AG09309 (cell line): ENCODE results near the gene CHCT1.

Experiments used
- DNase-seq: peaks from one replicate; pipeline ENCODE4 v3.0.0-alpha.2; 2010; ENCODE audit warnings: low read depth
- H3K4me3 ChIP-seq: 2 replicates; pipeline ENCODE4 v1.5.1; 2011; ENCODE audit warnings: mild to moderate bottlenecking, low read depth, low read length, moderate library complexity; ENCODE audit not compliant: control insufficient read depth
- CTCF ChIP-seq: IDR thresholded peaks from 2 replicates; pipeline ENCODE4 v1.5.1; 2011; ENCODE audit warnings: mild to moderate bottlenecking, low read depth, low read length, inconsistent platforms; ENCODE audit not compliant: insufficient read depth, control insufficient read depth; ENCODE audit errors: missing control alignments

The CHCT1 gene

GRCh38 chr17:60387666-60388065 lies 34.6 kb upstream of the CHCT1 start:
- no peak overlapping the region for H3K4me3 ChIP-seq
- no peak for DNase-seq
- no peak for TF ChIP-seq CTCF

GRCh38 chr17:60388742-60389141 lies 33.5 kb upstream of the CHCT1 start:
- DNase-seq, result no peak
- no peak for TF ChIP-seq CTCF
- H3K4me3 ChIP-seq, result no peak overlapping the region

GRCh38 chr17:60390186-60390585 lies 32.1 kb upstream of the CHCT1 start:
- peak; percentile 60 for DNase-seq
- H3K4me3 ChIP-seq, result peak overlapping the region; percentile 94
- no peak for TF ChIP-seq CTCF

- TF ChIP-seq CTCF, result no peak
- H3K4me3 ChIP-seq, result peak overlapping the region; percentile 94
- no peak for DNase-seq
Observed at GRCh38 chr17:60390925-60391470, 31.3 kb upstream of the CHCT1 start.

- DNase-seq, result no peak
- peak overlapping the region; percentile 94 for H3K4me3 ChIP-seq
- no peak for TF ChIP-seq CTCF
Observed at GRCh38 chr17:60391471-60392041, 30.7 kb upstream of the CHCT1 start.

- TF ChIP-seq CTCF, result peak; percentile 31
Observed at GRCh38 chr17:60392042-60392844, 30.0 kb upstream of the CHCT1 start, which contains the start of gene USP32. Gene USP32, minus strand, starts transcription at chr17:60392133. Its CDS starts 194 bp downstream, at chr17:60391939.

More at GRCh38 chr17:60392042-60392844, 30.0 kb upstream of the CHCT1 start, which contains the start of gene USP32:
- DNase-seq, result peak; percentile 92
- H3K4me3 ChIP-seq, result peak within 1 kb of the TSS; percentile 94
